ENCODE results near the gene OLA1. TPM values are rescaled to one million over a fixed set of nuclear protein-coding genes. Genes with fewer than 3 reads are reported as not detected.

OLA1 gene
- total RNA-seq, 1 donor from 2014 or later = 118 TPM

GRCh38 chr2:174208026-174208425 lies 40.3 kb downstream of the OLA1 start:
- H3K4me1 Mint-ChIP-seq (ENCODE audit: low read depth) = peaks cover 9% of the 10 kb centered on the region
- no peak for DNase-seq (ENCODE audit: low spot score, unreplicated experiment)
- no peak overlapping the region for H3K4me3 Mint-ChIP-seq (ENCODE audit: low read depth)
- TF ChIP-seq CTCF (IDR thresholded peaks at IDR 0.05; ENCODE audit: unreplicated experiment) = no peak
- no peak overlapping the region for H3K27ac Mint-ChIP-seq
- no peaks in the 10 kb centered on the region for H3K9me3 Mint-ChIP-seq (ENCODE audit: low read depth)
- no peaks in the 10 kb centered on the region for H3K36me3 Mint-ChIP-seq (ENCODE audit: insufficient read depth)
- no peaks in the 10 kb centered on the region for H3K27me3 Mint-ChIP-seq

- no peak overlapping the region for H3K27ac Mint-ChIP-seq
- no peak for TF ChIP-seq CTCF (IDR thresholded peaks at IDR 0.05; ENCODE audit: unreplicated experiment)
- no peaks in the 10 kb centered on the region for H3K27me3 Mint-ChIP-seq
- H3K4me3 Mint-ChIP-seq (ENCODE audit: low read depth) = no peak overlapping the region
- H3K9me3 Mint-ChIP-seq (ENCODE audit: low read depth) = no peaks in the 10 kb centered on the region
- peaks cover 9% of the 10 kb centered on the region for H3K4me1 Mint-ChIP-seq (ENCODE audit: low read depth)
- no peak for DNase-seq (ENCODE audit: low spot score, unreplicated experiment)
- no peaks in the 10 kb centered on the region for H3K36me3 Mint-ChIP-seq (ENCODE audit: insufficient read depth)
These were observed 42.8 kb downstream of the OLA1 start for GRCh38 chr2:174205562-174205961.

- Mint-ChIP-seq H3K9me3 (ENCODE audit: low read depth) (no peaks in the 10 kb centered on the region), H3K4me3 (ENCODE audit: low read depth) (no peak overlapping the region), H3K27me3 (no peaks in the 10 kb centered on the region), H3K36me3 (ENCODE audit: insufficient read depth) (no peaks in the 10 kb centered on the region), H3K4me1 (ENCODE audit: low read depth) (peaks cover under 1% of the 10 kb centered on the region), H3K27ac (no peak overlapping the region)
- TF ChIP-seq CTCF (IDR thresholded peaks at IDR 0.05; ENCODE audit: unreplicated experiment) = no peak
- no peak for DNase-seq (ENCODE audit: low spot score, unreplicated experiment)
These were observed 46.1 kb downstream of the OLA1 start for GRCh38 chr2:174202188-174202587.

- no peaks in the 10 kb centered on the region for H3K36me3 Mint-ChIP-seq (ENCODE audit: insufficient read depth)
- no peak overlapping the region for H3K4me3 Mint-ChIP-seq (ENCODE audit: low read depth)
- peaks cover 2% of the 10 kb centered on the region for H3K4me1 Mint-ChIP-seq (ENCODE audit: low read depth)
- H3K27me3 Mint-ChIP-seq = no peaks in the 10 kb centered on the region
- DNase-seq (ENCODE audit: low spot score, unreplicated experiment) = no peak
- H3K9me3 Mint-ChIP-seq (ENCODE audit: low read depth) = peaks cover under 1% of the 10 kb centered on the region
- no peak overlapping the region for H3K27ac Mint-ChIP-seq
- TF ChIP-seq CTCF (IDR thresholded peaks at IDR 0.05; ENCODE audit: unreplicated experiment) = no peak
These were observed 49.3 kb downstream of the OLA1 start for GRCh38 chr2:174198846-174199564.

- Mint-ChIP-seq H3K9me3 (ENCODE audit: low read depth) (peaks cover 13% of the 10 kb centered on the region), H3K4me3 (ENCODE audit: low read depth) (no peak overlapping the region)
These were observed 53.1 kb downstream of the OLA1 start for GRCh38 chr2:174195253-174195652.

More at GRCh38 chr2:174195253-174195652, 53.1 kb downstream of the OLA1 start:
- TF ChIP-seq CTCF (IDR thresholded peaks at IDR 0.05; ENCODE audit: unreplicated experiment) = no peak
- H3K36me3 Mint-ChIP-seq (ENCODE audit: insufficient read depth) = peaks cover 7% of the 10 kb centered on the region
- peaks cover 10% of the 10 kb centered on the region for H3K4me1 Mint-ChIP-seq (ENCODE audit: low read depth)
- no peaks in the 10 kb centered on the region for H3K27me3 Mint-ChIP-seq
- no peak for DNase-seq (ENCODE audit: low spot score, unreplicated experiment)
- H3K27ac Mint-ChIP-seq = no peak overlapping the region
